ENCODE data around the gene RABGAP1L. TPM values are rescaled to one million over a fixed set of nuclear protein-coding genes. Genes with fewer than 3 reads are reported as not detected.
A peak's percentile ranks its signal among the peaks of the same experiment; 100 is the strongest.
"Not testable (repeated sequence)": the region's sequence is repeated elsewhere in the genome, so short reads cannot be mapped to it uniquely, and the experiment has no call there.

Gene RABGAP1L
- polyA plus RNA-seq, 1 donor, result 28.0 TPM

DNA sequence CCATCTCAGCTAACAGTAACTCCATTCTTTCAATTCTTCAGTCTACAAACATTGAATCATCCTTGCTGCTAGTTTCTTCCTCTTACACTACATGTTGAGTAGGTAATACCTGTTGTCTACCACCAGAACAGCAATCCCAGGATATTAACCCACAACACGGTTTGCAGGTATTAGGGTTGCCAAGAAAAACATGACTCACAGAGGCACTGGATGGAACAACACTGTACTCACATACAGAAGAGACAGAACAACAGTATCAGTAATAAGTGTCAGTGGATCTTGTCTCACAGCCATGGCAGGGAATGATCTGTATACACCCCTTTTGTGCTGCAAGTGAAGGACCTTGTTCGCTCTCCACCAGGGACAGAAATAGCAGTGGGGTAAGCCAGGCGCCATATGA, 500.5 kb downstream of the RABGAP1L start:
- DNase-seq, result no peak

GRCh38 chr1:174660476-174660875, 501.2 kb downstream of the RABGAP1L start:
- no peak for DNase-seq

- no peak for DNase-seq
Measured at GRCh38 chr1:174663358-174663757, 504.0 kb downstream of the RABGAP1L start.

- no peak for DNase-seq
Measured at GRCh38 chr1:174666248-174666647, 506.9 kb downstream of the RABGAP1L start.

DNA sequence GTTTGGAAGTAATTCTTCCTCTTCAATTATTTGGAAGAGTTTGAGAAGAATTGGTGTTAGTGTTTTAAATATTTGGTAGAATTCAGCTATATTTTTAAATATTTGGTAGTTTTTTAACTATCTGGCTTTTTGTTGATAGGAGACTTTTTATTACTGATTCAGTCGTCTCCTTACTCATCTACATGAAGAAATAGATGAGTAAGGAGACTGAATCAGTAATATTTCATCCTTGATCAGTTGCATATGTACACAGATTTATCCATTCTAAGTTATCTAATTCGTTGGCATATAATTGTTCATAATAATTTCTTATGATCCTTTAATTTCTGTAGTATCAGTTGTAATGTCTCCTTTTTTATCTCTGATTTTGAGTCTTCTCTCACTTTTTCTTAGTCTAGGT, 512.5 kb downstream of the RABGAP1L start:
- DNase-seq, result no peak

DNA sequence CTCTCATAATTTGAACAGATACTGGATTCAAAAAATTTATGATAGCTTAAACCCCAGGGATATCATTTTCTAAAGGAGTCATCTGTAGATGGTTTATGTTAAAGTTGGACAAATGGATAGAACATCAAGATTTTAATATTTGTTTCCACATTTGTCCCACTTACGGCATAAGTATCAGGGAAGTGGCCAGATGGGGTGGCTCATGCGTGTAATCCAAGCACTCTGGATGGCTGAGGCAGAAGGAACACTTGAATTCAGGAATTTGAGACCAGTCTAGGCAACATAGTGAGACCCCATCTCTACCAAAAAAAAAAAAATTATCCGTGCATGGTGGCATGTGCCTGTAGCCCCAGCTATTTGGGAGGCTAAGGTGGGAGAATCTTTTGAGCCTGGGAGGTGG, 517.5 kb downstream of the RABGAP1L start:
- no peak for DNase-seq

DNA sequence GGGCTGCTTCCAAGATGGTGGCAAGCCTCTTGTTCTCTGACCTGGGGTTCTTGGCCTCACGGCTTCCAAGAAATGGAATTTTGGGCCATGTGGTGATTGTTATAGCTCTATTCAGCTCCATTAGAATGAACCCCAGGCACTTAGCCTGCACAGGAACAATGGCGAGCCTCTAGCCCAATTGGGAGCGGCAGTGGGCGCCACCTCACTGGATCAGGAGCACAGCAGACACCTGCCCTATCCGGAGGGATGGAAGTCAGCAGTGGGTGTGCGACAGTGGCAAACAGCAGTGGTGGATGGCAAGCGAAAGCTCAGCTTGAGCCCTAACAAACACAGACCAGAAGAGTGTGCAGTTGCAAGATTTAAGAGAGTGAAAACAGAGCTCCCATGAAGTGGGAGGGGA, 519.3 kb downstream of the RABGAP1L start:
- no peak for DNase-seq

DNA sequence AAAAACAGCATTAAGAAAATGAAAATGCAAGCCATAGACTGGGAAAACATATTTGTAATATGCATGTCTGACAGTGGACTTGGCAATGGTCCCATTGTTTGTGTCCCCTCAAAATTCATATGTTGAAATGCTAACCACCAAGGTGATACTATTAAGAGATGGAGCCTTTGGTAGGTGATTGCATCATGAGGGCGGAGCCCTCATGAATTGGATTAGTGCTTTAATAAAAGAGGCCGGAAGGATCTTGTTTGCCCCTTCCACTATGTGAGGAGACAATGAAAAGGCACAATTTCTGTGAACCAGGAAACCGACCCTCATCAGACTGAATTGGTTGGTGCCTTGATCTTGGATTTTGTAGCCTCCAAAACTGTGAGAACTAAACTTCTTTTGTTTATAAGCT, 520.8 kb downstream of the RABGAP1L start:
- DNase-seq, result no peak

DNA sequence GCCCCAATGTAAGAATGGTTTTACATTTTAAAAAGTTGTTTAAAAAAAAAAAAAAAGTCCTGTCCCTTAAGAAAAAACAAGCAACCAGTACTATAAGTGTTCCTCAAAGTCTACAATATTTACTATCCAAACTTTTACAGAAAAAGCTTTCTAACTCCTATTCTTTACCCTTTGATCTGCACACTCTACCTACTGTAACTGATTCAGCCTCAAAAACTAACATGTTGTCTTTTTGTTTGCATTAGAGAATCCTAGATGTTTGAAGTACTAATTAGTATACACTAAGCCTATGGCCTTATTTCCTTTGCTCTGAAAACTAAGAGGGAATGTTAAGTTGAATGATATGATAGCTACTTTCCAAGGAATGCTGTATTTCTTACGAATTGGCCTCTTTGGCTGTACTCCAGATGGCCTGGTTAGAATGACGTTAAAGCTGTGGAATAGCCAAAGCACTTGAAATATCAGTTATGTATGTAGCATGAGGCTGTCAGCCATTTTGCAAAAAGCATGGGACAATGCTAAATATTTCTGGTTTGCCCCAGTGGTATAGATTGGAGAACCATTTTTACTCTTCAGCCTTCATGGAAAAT, 523.2 kb downstream of the RABGAP1L start:
- peak; percentile 14 for DNase-seq

- no peak for DNase-seq
Measured at GRCh38 chr1:174686213-174686612, 526.9 kb downstream of the RABGAP1L start.

DNA sequence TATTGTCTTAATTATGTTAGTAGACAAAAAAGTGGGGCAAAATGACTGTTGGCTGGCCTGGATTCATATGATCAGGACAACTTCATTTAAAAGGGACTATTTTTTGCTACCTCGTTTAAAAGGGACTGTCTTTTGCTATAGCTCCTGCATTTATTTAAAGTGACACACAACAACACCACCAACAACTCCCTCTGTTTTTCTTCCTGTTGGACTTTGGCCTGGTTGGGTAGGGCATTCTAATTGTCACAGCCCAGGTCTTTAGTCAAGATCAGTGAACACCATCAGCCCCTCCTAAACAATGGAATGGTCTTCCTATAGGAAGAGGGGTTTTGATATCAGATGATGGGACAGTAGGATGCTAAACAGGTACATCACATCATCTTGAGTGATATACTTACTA, 530.2 kb downstream of the RABGAP1L start:
- DNase-seq, result no peak

- DNase-seq, result no peak
Measured at GRCh38 chr1:174690266-174690665, 530.9 kb downstream of the RABGAP1L start.

- DNase-seq, result no peak
Measured at GRCh38 chr1:174692313-174692712, 533.0 kb downstream of the RABGAP1L start.

GRCh38 chr1:174693085-174693484, 533.8 kb downstream of the RABGAP1L start:
- DNase-seq, result no peak

- DNase-seq, result not testable (repeated sequence)
Measured at GRCh38 chr1:174693539-174693938, 534.2 kb downstream of the RABGAP1L start.

DNA sequence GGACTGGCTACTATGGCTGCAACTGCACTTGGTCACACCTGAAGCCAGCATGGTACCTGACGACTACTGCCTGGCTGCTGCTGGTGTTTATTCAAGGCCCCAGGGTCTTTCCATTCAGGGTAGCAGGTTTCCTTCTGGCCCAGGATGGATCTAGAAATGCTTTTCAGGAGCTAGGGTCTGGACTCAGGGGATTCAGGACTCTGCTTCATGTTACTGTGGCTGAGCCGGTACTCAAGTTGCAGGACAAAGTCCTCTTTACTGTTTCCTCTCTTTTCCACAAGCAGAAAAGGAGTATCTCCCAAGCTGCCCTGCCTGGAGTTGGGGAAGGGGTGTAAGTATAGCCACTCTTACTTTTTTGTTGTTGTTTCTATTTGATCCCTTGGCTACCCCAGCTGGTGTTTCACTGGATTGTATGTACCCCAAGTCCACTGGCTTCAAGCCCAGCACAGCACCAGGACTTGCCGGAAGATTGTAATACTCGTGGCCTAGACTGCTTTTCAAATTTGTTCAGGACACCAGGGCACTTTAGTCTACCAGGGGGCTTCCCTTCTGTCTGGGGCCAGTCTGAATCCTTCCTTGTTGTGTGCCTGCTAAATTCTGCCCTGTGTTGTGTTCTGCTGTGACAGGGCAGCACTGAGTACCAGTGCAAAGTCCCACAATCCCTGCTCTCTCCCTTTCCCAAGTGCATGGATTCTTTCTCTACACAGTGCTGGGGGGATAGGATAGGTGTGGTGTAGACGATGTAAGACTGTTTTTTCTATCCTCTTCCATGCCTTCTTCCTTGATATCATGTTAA, 536.9 kb downstream of the RABGAP1L start:
- DNase-seq, result no peak

- DNase-seq, result no peak
Measured at GRCh38 chr1:174700314-174700713, 541.0 kb downstream of the RABGAP1L start.

GRCh38 chr1:174700775-174701174, 541.5 kb downstream of the RABGAP1L start:
- DNase-seq, result no peak

DNA sequence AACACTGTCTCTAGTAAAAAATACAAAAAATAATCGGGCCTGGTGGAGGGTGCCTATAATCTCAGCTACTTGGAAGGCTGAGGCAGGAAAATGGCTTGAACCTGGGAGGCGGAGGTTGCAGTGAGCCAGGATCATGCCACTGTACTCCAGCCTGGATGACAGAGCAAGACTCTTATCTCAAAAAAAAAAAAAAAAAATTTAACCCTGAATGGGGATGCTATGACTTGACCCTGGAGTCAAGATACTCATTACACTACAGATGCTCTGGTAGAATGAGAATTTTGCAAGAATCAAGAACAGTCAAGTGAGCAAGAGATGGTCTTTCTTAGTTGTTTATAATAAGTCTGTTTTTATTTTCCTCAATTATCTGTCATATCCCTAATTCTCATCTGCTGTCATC, 542.2 kb downstream of the RABGAP1L start:
- DNase-seq, result no peak

DNA sequence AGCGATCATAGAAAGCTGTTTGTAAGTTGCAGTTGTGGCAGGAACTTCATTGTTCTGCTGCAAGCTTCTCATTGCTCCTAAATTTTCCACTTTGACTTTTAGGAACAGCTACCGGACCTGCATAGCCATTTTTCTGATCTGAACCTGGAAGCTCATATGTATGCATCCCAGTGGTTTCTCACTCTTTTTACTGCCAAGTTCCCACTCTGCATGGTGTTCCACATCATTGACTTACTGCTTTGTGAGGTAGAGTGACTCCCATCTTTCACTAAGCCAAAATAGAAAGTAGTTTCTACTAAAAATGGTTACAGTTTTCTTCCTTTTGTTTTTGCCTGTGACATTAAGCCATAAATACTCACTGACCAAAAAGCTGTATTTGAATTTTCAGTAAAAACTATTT, 542.7 kb downstream of the RABGAP1L start:
- DNase-seq, result no peak

- DNase-seq, result no peak
Measured at GRCh38 chr1:174703309-174703708, 544.0 kb downstream of the RABGAP1L start.

DNA sequence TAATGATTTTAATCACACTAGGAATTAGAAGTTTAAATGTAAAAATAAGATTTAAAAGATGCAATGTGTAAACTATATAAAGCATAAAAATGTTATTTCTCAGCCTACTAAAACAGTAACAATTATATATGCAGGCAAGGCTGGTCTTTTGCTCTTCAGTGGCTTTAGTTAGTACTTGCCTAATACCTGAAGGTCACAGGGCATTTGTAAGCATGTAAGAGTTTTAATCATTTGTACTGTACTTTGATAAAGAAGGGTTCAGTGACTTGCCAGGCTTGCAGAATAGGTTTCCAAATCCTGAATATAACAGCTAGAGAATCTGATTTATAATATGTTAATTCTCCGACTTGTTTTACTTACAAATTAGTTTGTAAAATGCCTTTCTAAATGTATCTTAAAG, 545.0 kb downstream of the RABGAP1L start:
- no peak for DNase-seq

DNA sequence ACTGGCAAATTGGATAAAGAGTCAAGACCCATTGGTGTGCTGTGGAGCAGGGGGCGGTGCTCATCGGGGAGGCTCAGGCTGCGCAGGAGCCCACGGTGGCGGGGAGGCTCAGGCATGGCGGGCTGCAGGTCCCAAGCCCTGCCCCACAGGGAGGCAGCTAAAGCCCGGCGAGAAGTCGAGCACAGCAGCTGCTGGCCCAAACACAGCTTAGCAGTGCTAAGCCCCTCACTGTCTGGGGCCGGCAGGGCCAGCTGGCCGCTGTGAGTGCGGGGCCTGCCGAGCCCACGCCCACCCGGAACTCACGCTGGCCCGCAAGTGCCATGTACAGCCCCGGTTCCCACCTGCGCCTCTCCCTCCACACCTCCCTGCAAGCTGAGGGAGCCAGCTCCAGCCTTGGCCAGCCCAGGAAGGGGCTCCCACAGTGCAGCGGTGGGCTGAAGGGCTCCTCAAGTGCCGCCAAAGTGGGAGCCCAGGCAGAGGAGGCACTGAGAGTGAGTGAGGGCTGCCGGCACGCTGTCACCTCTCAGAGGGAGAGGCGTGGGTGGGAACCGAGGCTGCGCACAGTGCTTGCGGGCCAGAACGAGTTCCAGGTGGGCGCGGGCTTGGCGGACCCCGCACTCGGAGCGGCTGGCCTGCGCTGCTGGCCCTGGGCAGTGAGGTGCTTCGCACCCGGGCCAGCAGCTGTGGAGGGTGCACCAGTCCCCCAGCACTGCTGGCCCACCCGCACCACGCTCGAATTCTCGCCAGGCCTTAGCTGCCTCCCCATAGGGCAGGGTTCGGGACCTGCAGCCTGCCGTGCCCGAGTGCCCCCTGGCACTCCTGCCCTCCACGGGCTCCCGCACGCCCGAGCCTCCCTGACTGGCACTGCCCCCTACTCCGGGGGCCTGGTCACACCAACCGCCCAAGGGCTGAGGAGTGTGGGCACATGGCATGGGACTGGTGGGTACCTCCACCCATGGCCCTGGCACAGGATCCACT, 551.8 kb downstream of the RABGAP1L start:
- no peak for DNase-seq

All from left kidney (tissue), 2 donors.